GM18511 (cell line): ENCODE measurements around the gene MOB1A.

ENCODE experiments used
- ATAC-seq: cut with Tn5 transposase; IDR thresholded peaks from one replicate; pipeline ENCODE4 v1.9.1; 2021; ENCODE audit warnings: mild to moderate bottlenecking, moderate library complexity; ENCODE audit not compliant: unreplicated experiment

The MOB1A gene

DNA sequence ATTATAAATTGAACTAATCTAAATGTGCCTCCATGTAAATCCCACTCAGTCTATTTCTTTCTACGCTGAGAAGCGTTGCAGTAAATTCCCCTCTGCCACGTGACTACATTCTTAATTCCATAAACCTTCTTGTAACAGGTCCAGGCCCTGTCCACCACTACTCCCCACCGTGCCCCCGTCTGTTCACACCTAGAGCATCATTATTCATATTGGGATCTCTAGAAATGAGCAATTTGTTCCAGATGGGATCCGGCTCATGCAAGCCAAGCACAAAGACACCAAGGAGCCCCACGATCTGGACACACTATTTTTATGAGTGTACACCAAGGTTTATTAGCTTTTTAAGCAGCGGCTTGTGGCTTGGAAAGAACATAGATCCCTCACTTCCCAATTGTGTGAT is 69.1 kb downstream of the MOB1A start:
- ATAC-seq: no peak

DNA sequence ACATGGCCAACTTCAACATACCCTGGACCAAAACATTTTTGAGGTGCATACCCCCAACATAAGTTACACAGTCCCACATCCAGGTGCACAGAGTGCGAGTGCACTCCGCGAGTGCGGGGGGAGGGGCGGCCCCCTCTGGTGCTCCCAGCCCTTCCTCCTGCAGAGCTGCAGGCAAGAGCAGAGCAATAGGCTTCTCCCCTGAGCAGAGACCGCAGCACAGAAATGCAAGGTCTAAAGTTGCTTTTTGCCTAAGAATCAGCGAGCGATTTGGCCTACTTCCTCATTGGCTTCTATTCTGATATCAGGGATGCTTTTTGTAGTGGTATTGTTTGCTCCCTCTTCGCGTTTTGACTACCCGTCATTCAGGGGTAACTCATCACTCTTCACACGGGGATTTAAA is 71.6 kb downstream of the MOB1A start:
- ATAC-seq: no peak

DNA sequence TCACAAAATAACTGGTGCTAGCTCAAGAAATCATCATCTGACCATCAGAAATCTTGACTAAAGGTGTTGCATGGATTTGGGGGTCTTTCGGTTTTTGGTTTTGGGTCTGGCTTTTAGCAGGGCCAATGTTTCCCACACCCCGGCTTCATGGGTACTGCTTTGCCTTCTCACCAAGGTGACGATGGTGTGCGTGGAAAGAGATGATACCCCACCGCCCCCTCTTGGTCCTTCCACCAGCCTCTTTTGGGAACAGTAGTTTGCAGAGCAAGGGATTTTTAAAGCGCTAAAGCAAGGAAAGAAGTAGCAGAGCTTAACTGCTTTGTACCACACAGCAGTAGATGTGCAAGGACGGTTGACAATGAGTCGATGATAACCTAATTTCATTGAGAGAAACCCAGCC is 73.3 kb downstream of the MOB1A start:
- ATAC-seq: no peak

GRCh38 chr2:74104839-74105238 is 73.8 kb downstream of the MOB1A start:
- no peak for ATAC-seq

DNA sequence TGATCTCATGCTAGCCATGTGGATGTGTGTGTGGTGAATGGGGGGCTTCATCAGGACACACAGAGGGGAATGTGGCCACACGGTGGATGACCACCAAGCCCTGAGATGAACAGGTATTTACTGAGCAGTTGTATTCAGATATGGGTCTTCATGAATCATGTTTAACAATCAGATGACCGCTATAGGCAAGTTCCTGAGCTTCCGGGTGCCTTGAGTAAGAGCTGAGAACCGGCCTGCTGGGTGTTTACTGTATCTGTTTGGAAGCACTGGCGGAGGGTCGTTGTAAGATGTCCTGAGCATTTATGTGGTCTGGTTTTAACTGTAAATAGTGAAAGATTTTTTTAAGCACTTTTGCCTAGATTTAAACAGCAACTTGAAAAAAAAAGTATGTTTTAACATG is 74.9 kb downstream of the MOB1A start:
- no peak for ATAC-seq
